PC-9 (cell line): ENCODE measurements around the gene SLC1A3. TPM values are rescaled to one million over a fixed set of nuclear protein-coding genes. Genes with fewer than 3 reads are reported as not detected.

Experiments
- BruUV-seq: library from RNA; stranded (reverse); fragments of 400-500 nt; replicated peaks from 2 replicates; lab custom pipeline; 2021; lab: Mats Ljungman, UMichigan
- CTCF ChIA-PET: fragments of 300-600 bp; sonication (Branson Sonifier 250); formaldehyde crosslinking; loops from one replicate; lab custom pipeline; 2022; ENCODE audit warnings: antibody characterized with exemption; lab: Charles Lee
- POLR2A ChIA-PET: fragments of 300-600 bp; sonication (Branson Sonifier 250); formaldehyde crosslinking; loops from one replicate; lab custom pipeline; 2022; ENCODE audit warnings: antibody characterized with exemption; ENCODE audit not compliant: unreplicated experiment; lab: Charles Lee
- DNase-seq, 2 experiments: peaks; one replicate each; pipeline versions ENCODE4 v3.0.0 to v3.0.0-alpha.2; 2015 to 2022; ENCODE audit warnings: mixed read lengths in 1 of 2
- H2AFZ ChIP-seq: fragments of 200-600 bp; sonication (generic); 2 replicates; pipeline ENCODE4 v1.8.1; 2017; ENCODE audit warnings: antibody characterized with exemption
- H3F3A ChIP-seq: fragments of 200-600 bp; sonication (generic); 2 replicates; pipeline ENCODE4 v1.8.1; 2017; ENCODE audit warnings: antibody characterized with exemption, mild to moderate bottlenecking, low read depth; ENCODE audit not compliant: insufficient read depth
- H3K27ac ChIP-seq: fragments of 200-600 bp; sonication (generic); 2 replicates; pipeline ENCODE4 v1.6.1; 2016; ENCODE audit warnings: mixed run types
- H3K27me3 ChIP-seq: fragments of 200-600 bp; sonication (generic); 2 replicates; pipeline ENCODE4 v1.6.1; 2016; ENCODE audit warnings: low read depth, mixed run types; ENCODE audit not compliant: insufficient read depth
- H3K36me3 ChIP-seq: fragments of 200-600 bp; sonication (generic); 2 replicates; pipeline ENCODE4 v1.6.1; 2016; ENCODE audit warnings: low read depth, mixed run types
- H3K4me1 ChIP-seq: fragments of 200-600 bp; sonication (generic); replicated peaks from 2 replicates; pipeline ENCODE4 v1.6.1; 2016; ENCODE audit warnings: mixed run types; ENCODE audit not compliant: insufficient read depth
- H3K4me2 ChIP-seq: fragments of 200-600 bp; sonication (generic); 2 replicates; pipeline ENCODE4 v1.6.1; 2017; ENCODE audit warnings: mixed run types
- H3K4me3 ChIP-seq: fragments of 200-600 bp; sonication (generic); 2 replicates; pipeline ENCODE4 v1.6.1; 2016; ENCODE audit warnings: mixed run types
- H3K79me2 ChIP-seq: fragments of 200-600 bp; sonication (generic); 2 replicates; pipeline ENCODE4 v1.6.1; 2017; ENCODE audit warnings: low read depth, mixed run types
- H3K9me2 ChIP-seq: fragments of 200-600 bp; sonication (generic); 2 replicates; pipeline ENCODE4 v1.8.1; 2017; ENCODE audit warnings: mild to moderate bottlenecking; ENCODE audit not compliant: insufficient read depth
- H3K9me3 ChIP-seq: fragments of 200-600 bp; sonication (generic); 2 replicates; pipeline ENCODE4 v1.8.1; 2016; ENCODE audit warnings: low read depth; ENCODE audit not compliant: insufficient read depth
- H4K20me1 ChIP-seq: fragments of 200-600 bp; sonication (generic); 2 replicates; pipeline ENCODE4 v1.8.1; 2017; ENCODE audit not compliant: insufficient read depth
- EZH2 ChIP-seq: fragments of 200-600 bp; sonication (generic); IDR thresholded peaks from 2 replicates; pipeline ENCODE4 v1.8.0; 2017; ENCODE audit warnings: antibody characterized with exemption, low read depth
- intact Hi-C: fragments of 100-400 bp; cut with micrococcal nuclease; formaldehyde crosslinking; loops from one replicate; pipeline ENCODE4 v1.10.0; 2022; ENCODE audit not compliant: unreplicated experiment
- total RNA-seq: library from RNA; stranded (reverse); gene quantifications from 2 replicates; pipeline ENCODE4 v1.2.3, GENCODE V29; 2021
- TF ChIP-seq, protein P1 (sequence below): fragments of 200-600 bp; sonication (generic); conservative IDR thresholded peaks from 2 replicates; pipeline ENCODE4 v1.6.1; 2017; ENCODE audit warnings: mixed run types, antibody characterized with exemption, mild to moderate bottlenecking, moderate library complexity

Gene SLC1A3
- total RNA-seq, 1 experiment from 2014 or later, result 0.24 TPM

- no peak overlapping the region for H3K27ac ChIP-seq
- no peak overlapping the region for H2AFZ ChIP-seq
- no peaks in the 10 kb centered on the region for H4K20me1 ChIP-seq
- BruUV-seq, result no TSS peak
- H3K4me2 ChIP-seq, result no peak overlapping the region
- ChIA-PET POLR2A (no interaction called here), CTCF (no interaction called here)
- DNase-seq, result no peak
- H3K4me3 ChIP-seq, result no peak overlapping the region
- no peaks in the 10 kb centered on the region for H3K27me3 ChIP-seq
- H3K4me1 ChIP-seq, result peaks cover 4% of the 10 kb centered on the region
- H3F3A ChIP-seq, result no peaks in the 10 kb centered on the region
- no peaks in the 10 kb centered on the region for H3K36me3 ChIP-seq
- TF ChIP-seq EZH2, result no peak
- TF ChIP-seq, protein P1, sequence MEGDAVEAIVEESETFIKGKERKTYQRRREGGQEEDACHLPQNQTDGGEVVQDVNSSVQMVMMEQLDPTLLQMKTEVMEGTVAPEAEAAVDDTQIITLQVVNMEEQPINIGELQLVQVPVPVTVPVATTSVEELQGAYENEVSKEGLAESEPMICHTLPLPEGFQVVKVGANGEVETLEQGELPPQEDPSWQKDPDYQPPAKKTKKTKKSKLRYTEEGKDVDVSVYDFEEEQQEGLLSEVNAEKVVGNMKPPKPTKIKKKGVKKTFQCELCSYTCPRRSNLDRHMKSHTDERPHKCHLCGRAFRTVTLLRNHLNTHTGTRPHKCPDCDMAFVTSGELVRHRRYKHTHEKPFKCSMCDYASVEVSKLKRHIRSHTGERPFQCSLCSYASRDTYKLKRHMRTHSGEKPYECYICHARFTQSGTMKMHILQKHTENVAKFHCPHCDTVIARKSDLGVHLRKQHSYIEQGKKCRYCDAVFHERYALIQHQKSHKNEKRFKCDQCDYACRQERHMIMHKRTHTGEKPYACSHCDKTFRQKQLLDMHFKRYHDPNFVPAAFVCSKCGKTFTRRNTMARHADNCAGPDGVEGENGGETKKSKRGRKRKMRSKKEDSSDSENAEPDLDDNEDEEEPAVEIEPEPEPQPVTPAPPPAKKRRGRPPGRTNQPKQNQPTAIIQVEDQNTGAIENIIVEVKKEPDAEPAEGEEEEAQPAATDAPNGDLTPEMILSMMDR, result no peak
- H3K9me3 ChIP-seq, result no peaks in the 10 kb centered on the region
- no peaks in the 10 kb centered on the region for H3K9me2 ChIP-seq
- H3K79me2 ChIP-seq, result no peaks in the 10 kb centered on the region
- intact Hi-C loops, result no loop called here
Measured at GRCh38 chr5:36599986-36600779, 6.2 kb upstream of the SLC1A3 start.

DNA sequence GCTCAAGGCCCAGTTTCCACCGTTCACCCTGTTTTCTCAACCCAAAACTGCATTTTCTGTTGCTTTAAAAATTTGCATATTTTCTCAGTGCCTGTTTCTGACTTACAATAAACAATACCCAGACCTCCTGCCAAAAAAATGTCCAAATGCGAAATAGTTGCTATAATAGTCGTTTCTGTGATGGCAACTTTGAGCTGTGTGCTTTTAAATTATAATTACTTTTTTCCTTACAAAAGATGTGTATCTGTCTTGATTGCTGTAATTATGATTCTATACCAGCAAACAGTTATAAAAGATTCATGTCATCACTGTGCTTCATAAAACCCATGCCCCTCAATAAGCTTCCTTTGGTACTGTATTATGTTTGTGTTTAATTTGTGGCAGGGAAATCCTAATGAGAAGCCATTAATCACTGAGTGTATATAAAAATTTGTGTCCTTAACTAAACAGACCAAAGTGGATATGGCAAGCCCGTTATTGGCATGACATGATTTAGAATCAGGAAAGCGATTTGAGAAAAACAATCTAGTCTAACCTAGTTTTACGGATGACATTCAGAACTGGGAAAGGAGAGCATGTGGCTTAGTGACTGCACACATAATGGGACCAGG is 5.4 kb upstream of the SLC1A3 start:
- ChIA-PET POLR2A (no interaction called here), CTCF (no interaction called here)
- TF ChIP-seq, protein P1, result no peak
- TF ChIP-seq EZH2, result no peak
- H3K4me2 ChIP-seq, result no peak overlapping the region
- H3K9me3 ChIP-seq, result no peaks in the 10 kb centered on the region
- no peak overlapping the region for H3K27ac ChIP-seq
- no TSS peak for BruUV-seq
- peaks cover 4% of the 10 kb centered on the region for H3F3A ChIP-seq
- H4K20me1 ChIP-seq, result no peaks in the 10 kb centered on the region
- H3K4me3 ChIP-seq, result no peak overlapping the region
- H2AFZ ChIP-seq, result no peak overlapping the region
- H3K4me1 ChIP-seq, result peaks cover 12% of the 10 kb centered on the region
- DNase-seq, result no peak
- H3K9me2 ChIP-seq, result no peaks in the 10 kb centered on the region
- intact Hi-C loops, result no loop called here
- no peaks in the 10 kb centered on the region for H3K27me3 ChIP-seq
- H3K79me2 ChIP-seq, result no peaks in the 10 kb centered on the region
- H3K36me3 ChIP-seq, result no peaks in the 10 kb centered on the region

GRCh38 chr5:36602704-36603321 is 3.6 kb upstream of the SLC1A3 start:
- intact Hi-C loops, result no loop called here
- ChIA-PET POLR2A (no interaction called here), CTCF (no interaction called here)
- no peak overlapping the region for H3K27ac ChIP-seq
- peaks cover 14% of the 10 kb centered on the region for H3K79me2 ChIP-seq
- BruUV-seq, result no TSS peak
- peaks cover 21% of the 10 kb centered on the region for H3F3A ChIP-seq
- no peaks in the 10 kb centered on the region for H4K20me1 ChIP-seq
- H2AFZ ChIP-seq, result no peak overlapping the region
- H3K9me2 ChIP-seq, result no peaks in the 10 kb centered on the region
- no peak for DNase-seq
- H3K9me3 ChIP-seq, result no peaks in the 10 kb centered on the region
- peaks cover 16% of the 10 kb centered on the region for H3K4me1 ChIP-seq
- no peaks in the 10 kb centered on the region for H3K36me3 ChIP-seq
- TF ChIP-seq EZH2, result no peak
- TF ChIP-seq, protein P1, result no peak
- H3K4me2 ChIP-seq, result no peak overlapping the region
- H3K4me3 ChIP-seq, result no peak overlapping the region
- H3K27me3 ChIP-seq, result no peaks in the 10 kb centered on the region
